SH-SY5Y (cell line): Measurements from ENCODE around the gene COL15A1.

ENCODE experiments used
- GATA2 ChIP-seq: IDR thresholded peaks from 2 replicates; pipeline ENCODE4 v1.6.1; 2011; ENCODE audit warnings: mild to moderate bottlenecking, low read depth, low read length
- GATA3 ChIP-seq: IDR thresholded peaks from 2 replicates; pipeline ENCODE4 v1.6.1; 2011; ENCODE audit warnings: low read depth, mild to moderate bottlenecking, low read length, moderate library complexity

Gene COL15A1

GRCh38 chr9:99071313-99072039 lies 127.8 kb downstream of the COL15A1 start:
- TF ChIP-seq GATA3 (no peak), GATA2 (no peak)

GRCh38 chr9:99072040-99072394 lies 128.3 kb downstream of the COL15A1 start:
- TF ChIP-seq GATA2 (no peak), GATA3 (no peak)

GRCh38 chr9:99073347-99073746 lies 129.6 kb downstream of the COL15A1 start:
- TF ChIP-seq GATA3 (no peak), GATA2 (no peak)

- TF ChIP-seq GATA3 (no peak), GATA2 (no peak)
These were observed 130.5 kb downstream of the COL15A1 start for GRCh38 chr9:99073985-99074901.

GRCh38 chr9:99074902-99075245 lies 131.2 kb downstream of the COL15A1 start:
- TF ChIP-seq GATA3, result no peak
- no peak for TF ChIP-seq GATA2

GRCh38 chr9:99075246-99075912 lies 131.7 kb downstream of the COL15A1 start:
- TF ChIP-seq GATA3, result no peak
- no peak for TF ChIP-seq GATA2

- TF ChIP-seq GATA2, result no peak
- no peak for TF ChIP-seq GATA3
These were observed 132.3 kb downstream of the COL15A1 start for GRCh38 chr9:99076030-99076429.

- TF ChIP-seq GATA2, result no peak
- no peak for TF ChIP-seq GATA3
These were observed 132.9 kb downstream of the COL15A1 start for GRCh38 chr9:99076483-99077171.

GRCh38 chr9:99078717-99079116 lies 135.0 kb downstream of the COL15A1 start:
- TF ChIP-seq GATA2 (no peak), GATA3 (no peak)

- TF ChIP-seq GATA2 (no peak), GATA3 (no peak)
These were observed 135.8 kb downstream of the COL15A1 start for GRCh38 chr9:99079542-99079941.

- TF ChIP-seq GATA2 (no peak), GATA3 (no peak)
These were observed 139.3 kb downstream of the COL15A1 start for GRCh38 chr9:99083051-99083450.

GRCh38 chr9:99085949-99086948 lies 142.5 kb downstream of the COL15A1 start:
- TF ChIP-seq GATA2 (no peak), GATA3 (no peak)

- no peak for TF ChIP-seq GATA3
- TF ChIP-seq GATA2, result no peak
These were observed 143.8 kb downstream of the COL15A1 start for GRCh38 chr9:99087462-99087861.
